GM12878 (cell line): ENCODE results near the gene P2RY11. TPM values are rescaled to one million over a fixed set of nuclear protein-coding genes. Genes with fewer than 3 reads are reported as not detected.

Experiments
- CHD2 ChIP-seq: IDR thresholded peaks from 2 replicates; pipeline ENCODE4 v1.6.1; 2011; ENCODE audit warnings: low read depth, low read length, improper control_type of control experiment, borderline replicate concordance
- CHD4 ChIP-seq: fragments of 200-600 bp; sonication (generic); IDR thresholded peaks from 2 replicates; pipeline ENCODE4 v1.6.1; 2016; ENCODE audit warnings: mild to moderate bottlenecking
- CUX1 ChIP-seq: IDR thresholded peaks from 2 replicates; pipeline ENCODE4 v1.6.1; 2012; ENCODE audit warnings: improper control_type of control experiment, low read depth, low read length; ENCODE audit not compliant: insufficient replicate concordance
- HDGF ChIP-seq: fragments of 450-650 bp; IDR thresholded peaks from 2 replicates; pipeline ENCODE4 v1.6.1; 2016; ENCODE audit warnings: antibody characterized with exemption
- IKZF1 ChIP-seq: fragments of 450-650 bp; conservative IDR thresholded peaks from 2 replicates; pipeline ENCODE4 v1.6.1; 2017; ENCODE audit warnings: antibody characterized with exemption, mild to moderate bottlenecking
- KAT2A ChIP-seq: conservative IDR thresholded peaks from 2 replicates; pipeline ENCODE4 v1.6.1; 2011; ENCODE audit warnings: low read depth, low read length; ENCODE audit not compliant: control insufficient read depth
- NFXL1 ChIP-seq: fragments of 450-650 bp; IDR thresholded peaks from 2 replicates; pipeline ENCODE4 v1.6.1; 2017; ENCODE audit warnings: antibody characterized with exemption, mild to moderate bottlenecking, borderline replicate concordance
- RUNX3 ChIP-seq: IDR thresholded peaks from 2 replicates; pipeline ENCODE4 v1.6.1; 2012; ENCODE audit warnings: low read length, inconsistent platforms
- SPI1 ChIP-seq: IDR thresholded peaks from 2 replicates; pipeline ENCODE4 v1.6.1; 2011; ENCODE audit warnings: low read depth, mild to moderate bottlenecking, low read length, moderate library complexity, borderline replicate concordance; ENCODE audit not compliant: insufficient read depth
- SREBF1 ChIP-seq: IDR thresholded peaks from 2 replicates; pipeline ENCODE4 v1.6.1; 2012; ENCODE audit warnings: mild to moderate bottlenecking, low read length
- TARDBP ChIP-seq: IDR thresholded peaks from 2 replicates; pipeline ENCODE4 v1.6.1; 2016; ENCODE audit warnings: borderline replicate concordance
- ZBTB40 ChIP-seq: fragments of 450-650 bp; IDR thresholded peaks from 2 replicates; pipeline ENCODE4 v1.6.1; 2016; ENCODE audit warnings: mild to moderate bottlenecking, moderate library complexity, borderline replicate concordance
- ZSCAN29 ChIP-seq: fragments of 450-650 bp; IDR thresholded peaks from 2 replicates; pipeline ENCODE4 v1.6.1; 2017; ENCODE audit warnings: mild to moderate bottlenecking, moderate library complexity
- polyA plus RNA-seq, 11 experiments: library from polyadenylated mRNA; depleted of rRNA in 4 of 11; unstranded in 6 of 11; stranded (reverse) in 5 of 11; fragments of >200 nt; fragmentation: Nextera tagmentation in 4 of 11; fragmentation: Illumina TruSeq in 1 of 11; extraction: Ambion mirVana in 4 of 11; extraction: Trizol in 1 of 11; gene quantifications; 1 replicate in 1 of 11; 2 replicates in 10 of 11; pipeline versions ENCODE4 v1.2.1 to v1.2.3, GENCODE V29; 2011 to 2016; ENCODE audit warnings: inconsistent platforms in 2 of 11, missing spikeins in 2 of 11, low read depth in 1 of 11
- total RNA-seq, 4 experiments: library from RNA; depleted of rRNA in 3 of 4; stranded (reverse); fragments of >200 nt in 3 of 4; fragmentation: Illumina TruSeq in 1 of 4; extraction: Trizol in 1 of 4; gene quantifications; 2 replicates each; pipeline versions ENCODE4 v1.2.1 to v1.2.3, GENCODE V29; 2013 to 2021
- TF ChIP-seq, protein P1 (sequence below): fragments of 450-650 bp; IDR thresholded peaks from 2 replicates; pipeline ENCODE4 v1.6.1; 2018; ENCODE audit warnings: borderline replicate concordance, mild to moderate bottlenecking; ENCODE audit not compliant: partially characterized antibody
- TF ChIP-seq, protein P2 (sequence below): fragments of 450-650 bp; IDR thresholded peaks from 2 replicates; pipeline ENCODE4 v1.6.1; 2017; ENCODE audit warnings: antibody characterized with exemption, mild to moderate bottlenecking, moderate library complexity

Gene P2RY11
- total and polyA plus RNA-seq, 10 of the 15 experiments (the other 5 are each of a cell fraction or from before 2014, with no cell fraction given) = 0.14 to 46.5 (median 7.6) TPM

DNA sequence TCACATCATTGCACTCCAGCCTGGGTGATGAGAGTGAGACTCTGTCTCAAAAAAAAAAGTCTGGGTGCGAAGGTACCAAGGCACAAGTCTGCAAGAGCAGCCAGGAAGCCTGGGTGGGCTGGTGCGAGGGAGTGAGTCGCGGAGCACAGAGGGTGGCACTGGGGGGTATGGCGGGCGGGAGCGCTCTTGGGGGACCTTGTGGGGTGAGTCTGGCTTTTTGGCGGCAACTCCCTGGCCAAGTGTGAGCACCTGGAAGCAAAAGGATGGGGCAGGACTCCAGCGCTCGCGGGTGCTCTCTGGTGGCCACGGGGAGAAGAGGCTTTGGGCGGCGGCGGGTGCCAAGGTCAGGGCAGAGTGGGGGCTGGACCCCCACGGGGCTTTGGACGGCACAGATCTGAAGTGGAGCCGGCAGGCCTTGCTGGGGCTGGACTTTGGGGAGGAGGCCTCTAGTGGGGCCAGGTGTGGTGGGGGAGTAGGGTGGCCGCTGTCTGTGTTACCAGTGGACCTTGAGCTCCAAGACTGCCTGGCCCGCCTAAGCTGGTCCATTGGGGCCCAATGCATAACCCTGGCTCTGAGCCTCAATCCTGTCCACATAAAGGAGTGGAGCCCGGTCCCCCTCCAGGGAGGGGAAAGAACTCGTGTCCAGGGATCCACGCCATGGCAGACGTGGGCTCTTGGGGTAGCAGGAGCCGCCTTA, 1.6 kb downstream of the P2RY11 start (continued):
- TF ChIP-seq KAT2A (no peak), TARDBP (no peak; the same call in 1 of the 2 replicates), NFXL1 (no peak), RUNX3 (no peak), CHD2 (no peak), IKZF1 (0 out of 2 replicates have a peak, but pooled peaks have one; percentile 14), CHD4 (no peak), HDGF (no peak), CUX1 (no peak), SPI1 (no peak), ZBTB40 (no peak), SREBF1 (no peak), ZSCAN29 (no peak)
- TF ChIP-seq, protein P1, sequence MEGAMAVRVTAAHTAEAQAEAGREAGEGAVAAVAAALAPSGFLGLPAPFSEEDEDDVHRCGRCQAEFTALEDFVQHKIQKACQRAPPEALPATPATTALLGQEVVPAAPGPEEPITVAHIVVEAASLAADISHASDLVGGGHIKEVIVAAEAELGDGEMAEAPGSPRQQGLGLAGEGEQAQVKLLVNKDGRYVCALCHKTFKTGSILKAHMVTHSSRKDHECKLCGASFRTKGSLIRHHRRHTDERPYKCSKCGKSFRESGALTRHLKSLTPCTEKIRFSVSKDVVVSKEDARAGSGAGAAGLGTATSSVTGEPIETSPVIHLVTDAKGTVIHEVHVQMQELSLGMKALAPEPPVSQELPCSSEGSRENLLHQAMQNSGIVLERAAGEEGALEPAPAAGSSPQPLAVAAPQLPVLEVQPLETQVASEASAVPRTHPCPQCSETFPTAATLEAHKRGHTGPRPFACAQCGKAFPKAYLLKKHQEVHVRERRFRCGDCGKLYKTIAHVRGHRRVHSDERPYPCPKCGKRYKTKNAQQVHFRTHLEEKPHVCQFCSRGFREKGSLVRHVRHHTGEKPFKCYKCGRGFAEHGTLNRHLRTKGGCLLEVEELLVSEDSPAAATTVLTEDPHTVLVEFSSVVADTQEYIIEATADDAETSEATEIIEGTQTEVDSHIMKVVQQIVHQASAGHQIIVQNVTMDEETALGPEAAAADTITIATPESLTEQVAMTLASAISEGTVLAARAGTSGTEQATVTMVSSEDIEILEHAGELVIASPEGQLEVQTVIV = no peak
- TF ChIP-seq, protein P2, sequence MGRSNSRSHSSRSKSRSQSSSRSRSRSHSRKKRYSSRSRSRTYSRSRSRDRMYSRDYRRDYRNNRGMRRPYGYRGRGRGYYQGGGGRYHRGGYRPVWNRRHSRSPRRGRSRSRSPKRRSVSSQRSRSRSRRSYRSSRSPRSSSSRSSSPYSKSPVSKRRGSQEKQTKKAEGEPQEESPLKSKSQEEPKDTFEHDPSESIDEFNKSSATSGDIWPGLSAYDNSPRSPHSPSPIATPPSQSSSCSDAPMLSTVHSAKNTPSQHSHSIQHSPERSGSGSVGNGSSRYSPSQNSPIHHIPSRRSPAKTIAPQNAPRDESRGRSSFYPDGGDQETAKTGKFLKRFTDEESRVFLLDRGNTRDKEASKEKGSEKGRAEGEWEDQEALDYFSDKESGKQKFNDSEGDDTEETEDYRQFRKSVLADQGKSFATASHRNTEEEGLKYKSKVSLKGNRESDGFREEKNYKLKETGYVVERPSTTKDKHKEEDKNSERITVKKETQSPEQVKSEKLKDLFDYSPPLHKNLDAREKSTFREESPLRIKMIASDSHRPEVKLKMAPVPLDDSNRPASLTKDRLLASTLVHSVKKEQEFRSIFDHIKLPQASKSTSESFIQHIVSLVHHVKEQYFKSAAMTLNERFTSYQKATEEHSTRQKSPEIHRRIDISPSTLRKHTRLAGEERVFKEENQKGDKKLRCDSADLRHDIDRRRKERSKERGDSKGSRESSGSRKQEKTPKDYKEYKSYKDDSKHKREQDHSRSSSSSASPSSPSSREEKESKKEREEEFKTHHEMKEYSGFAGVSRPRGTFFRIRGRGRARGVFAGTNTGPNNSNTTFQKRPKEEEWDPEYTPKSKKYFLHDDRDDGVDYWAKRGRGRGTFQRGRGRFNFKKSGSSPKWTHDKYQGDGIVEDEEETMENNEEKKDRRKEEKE = no peak
